ENCODE measurements around the gene DRC1. TPM values are rescaled to one million over a fixed set of nuclear protein-coding genes. Genes with fewer than 3 reads are reported as not detected.
A peak's percentile ranks its signal among the peaks of the same experiment; 100 is the strongest.

Gene DRC1
- total and polyA plus RNA-seq, 2 donors (not counting 1 experiment from before 2014, with no cell fraction given) = under 0.01 to 0.10 TPM

GRCh38 chr2:26412091-26412673, 10.5 kb downstream of the DRC1 start:
- Histone ChIP-seq H2AFZ (ENCODE audit: low read length) (peak overlapping the region; percentile 2), H3K79me2 (ENCODE audit: control insufficient read depth, insufficient read depth, low read length) (no peaks in the 10 kb centered on the region), H3K4me3 (replicated peaks in 1 of 4; ENCODE audit: control extremely low read depth in 1 of 4, insufficient read depth in 1 of 4, low read depth in 3 of 4, low read length in 4 of 4) (no peak overlapping the region), H4K20me1 (ENCODE audit: control insufficient read depth, extremely low read depth, insufficient read depth, low read length) (no peaks in the 10 kb centered on the region), H3K4me2 (ENCODE audit: extremely low read depth, insufficient read depth, low read length) (peak overlapping the region; percentile 44), H3K27ac (ENCODE audit: insufficient read depth, low read length) (no peak overlapping the region), H3K36me3 (ENCODE audit: control insufficient read depth, insufficient read depth, low read length) (no peaks in the 10 kb centered on the region), H3K4me1 (ENCODE audit: control insufficient read depth, extremely low read depth, insufficient read depth, low read length) (no peaks in the 10 kb centered on the region), H3K9ac (ENCODE audit: insufficient read depth, low read length) (no peak overlapping the region), H3K27me3 (ENCODE audit: control insufficient read depth, insufficient read depth, low read length) (peaks cover 5% of the 10 kb centered on the region), H3K9me3 (ENCODE audit: control insufficient read depth, insufficient read depth, low read depth, low read length) (no peaks in the 10 kb centered on the region)
- peak in 1 of 2 donors; percentile 21 for DNase-seq (ENCODE audit: low read depth in 2 of 2)
- no peak for TF ChIP-seq EZH2 (IDR thresholded peaks at IDR 0.05; ENCODE audit: low read length, missing control alignments)
- TF ChIP-seq CTCF (conservative IDR thresholded peaks at IDR 0.05 in 1 of 2, IDR thresholded peaks at IDR 0.05 in 1 of 2; ENCODE audit: low read depth in 1 of 2, low read length in 2 of 2) = no peak

- Histone ChIP-seq H3K4me2 (ENCODE audit: extremely low read depth, insufficient read depth, low read length) (no peak overlapping the region), H3K9ac (ENCODE audit: insufficient read depth, low read length) (no peak overlapping the region), H3K79me2 (ENCODE audit: control insufficient read depth, insufficient read depth, low read length) (no peaks in the 10 kb centered on the region), H3K27ac (ENCODE audit: insufficient read depth, low read length) (no peak overlapping the region), H3K4me1 (ENCODE audit: control insufficient read depth, extremely low read depth, insufficient read depth, low read length) (no peaks in the 10 kb centered on the region), H3K36me3 (ENCODE audit: control insufficient read depth, insufficient read depth, low read length) (no peaks in the 10 kb centered on the region), H4K20me1 (ENCODE audit: control insufficient read depth, extremely low read depth, insufficient read depth, low read length) (no peaks in the 10 kb centered on the region), H3K9me3 (ENCODE audit: control insufficient read depth, insufficient read depth, low read depth, low read length) (no peaks in the 10 kb centered on the region), H3K27me3 (ENCODE audit: control insufficient read depth, insufficient read depth, low read length) (no peaks in the 10 kb centered on the region), H3K4me3 (replicated peaks in 1 of 4; ENCODE audit: control extremely low read depth in 1 of 4, insufficient read depth in 1 of 4, low read depth in 3 of 4, low read length in 4 of 4) (no peak overlapping the region), H2AFZ (ENCODE audit: low read length) (no peak overlapping the region)
- DNase-seq (ENCODE audit: low read depth in 2 of 2) = no peak
- no peak for TF ChIP-seq EZH2 (IDR thresholded peaks at IDR 0.05; ENCODE audit: low read length, missing control alignments)
- TF ChIP-seq CTCF (conservative IDR thresholded peaks at IDR 0.05 in 1 of 2, IDR thresholded peaks at IDR 0.05 in 1 of 2; ENCODE audit: low read depth in 1 of 2, low read length in 2 of 2) = no peak
Observed at GRCh38 chr2:26414311-26414710, 12.6 kb downstream of the DRC1 start.

GRCh38 chr2:26421961-26422360, 20.2 kb downstream of the DRC1 start:
- no peak overlapping the region for H2AFZ ChIP-seq (ENCODE audit: low read length)

More at GRCh38 chr2:26421961-26422360, 20.2 kb downstream of the DRC1 start:
- DNase-seq (ENCODE audit: low read depth in 2 of 2) = no peak
- H3K4me1 ChIP-seq (ENCODE audit: control insufficient read depth, extremely low read depth, insufficient read depth, low read length) = no peaks in the 10 kb centered on the region
- H3K4me2 ChIP-seq (ENCODE audit: extremely low read depth, insufficient read depth, low read length) = no peak overlapping the region
- H3K36me3 ChIP-seq (ENCODE audit: control insufficient read depth, insufficient read depth, low read length) = no peaks in the 10 kb centered on the region
- no peak overlapping the region for H3K27ac ChIP-seq (ENCODE audit: insufficient read depth, low read length)
- H3K79me2 ChIP-seq (ENCODE audit: control insufficient read depth, insufficient read depth, low read length) = no peaks in the 10 kb centered on the region
- no peaks in the 10 kb centered on the region for H3K9me3 ChIP-seq (ENCODE audit: control insufficient read depth, insufficient read depth, low read depth, low read length)
- TF ChIP-seq EZH2 (IDR thresholded peaks at IDR 0.05; ENCODE audit: low read length, missing control alignments) (no peak), CTCF (conservative IDR thresholded peaks at IDR 0.05 in 1 of 2, IDR thresholded peaks at IDR 0.05 in 1 of 2; ENCODE audit: low read depth in 1 of 2, low read length in 2 of 2) (no peak)
- H3K27me3 ChIP-seq (ENCODE audit: control insufficient read depth, insufficient read depth, low read length) = peaks cover 2% of the 10 kb centered on the region
- no peaks in the 10 kb centered on the region for H4K20me1 ChIP-seq (ENCODE audit: control insufficient read depth, extremely low read depth, insufficient read depth, low read length)
- H3K4me3 ChIP-seq (replicated peaks in 1 of 4; ENCODE audit: control extremely low read depth in 1 of 4, insufficient read depth in 1 of 4, low read depth in 3 of 4, low read length in 4 of 4) = no peak overlapping the region
- no peak overlapping the region for H3K9ac ChIP-seq (ENCODE audit: insufficient read depth, low read length)
